Smooth muscle cell of the brain vasculature (primary cell): ENCODE results near the gene APIP.

Source experiments
- DNase-seq: peaks from one replicate; pipeline ENCODE4 v3.0.0-alpha.2; 2012; ENCODE audit warnings: low read depth, low spot score

APIP gene

GRCh38 chr11:34890089-34890488, 26.1 kb downstream of the APIP start:
- no peak for DNase-seq

GRCh38 chr11:34887260-34887659, 28.9 kb downstream of the APIP start:
- DNase-seq: no peak

- DNase-seq: no peak
Measured at GRCh38 chr11:34886609-34887008, 29.6 kb downstream of the APIP start.

GRCh38 chr11:34881900-34882299, 34.3 kb downstream of the APIP start:
- no peak for DNase-seq

GRCh38 chr11:34877375-34877975, 38.7 kb downstream of the APIP start:
- DNase-seq: no peak

GRCh38 chr11:34874202-34874601, 42.0 kb downstream of the APIP start:
- DNase-seq: no peak

GRCh38 chr11:34870548-34871196, 45.5 kb downstream of the APIP start:
- no peak for DNase-seq

- DNase-seq: no peak
Measured at GRCh38 chr11:34869425-34869824, 46.8 kb downstream of the APIP start.

GRCh38 chr11:34866375-34866774, 49.8 kb downstream of the APIP start:
- DNase-seq: no peak

GRCh38 chr11:34865261-34865660, 50.9 kb downstream of the APIP start:
- DNase-seq: no peak

- no peak for DNase-seq
Measured at GRCh38 chr11:34864424-34864823, 51.8 kb downstream of the APIP start.

GRCh38 chr11:34863048-34863447, 53.1 kb downstream of the APIP start:
- DNase-seq: no peak

- no peak for DNase-seq
Measured at GRCh38 chr11:34860518-34860917, 55.7 kb downstream of the APIP start.

GRCh38 chr11:34860034-34860433, 56.1 kb downstream of the APIP start:
- no peak for DNase-seq

GRCh38 chr11:34859496-34859895, 56.7 kb downstream of the APIP start:
- DNase-seq: no peak

- no peak for DNase-seq
Measured at GRCh38 chr11:34857463-34857862, 58.7 kb downstream of the APIP start.

GRCh38 chr11:34856251-34856650, 59.9 kb downstream of the APIP start:
- no peak for DNase-seq

GRCh38 chr11:34855754-34856095, 60.5 kb downstream of the APIP start:
- no peak for DNase-seq

GRCh38 chr11:34855021-34855753, 61.0 kb downstream of the APIP start:
- no peak for DNase-seq

GRCh38 chr11:34851916-34852315, 64.3 kb downstream of the APIP start:
- no peak for DNase-seq

GRCh38 chr11:34850334-34850733, 65.8 kb downstream of the APIP start:
- no peak for DNase-seq

GRCh38 chr11:34846467-34846866, 69.7 kb downstream of the APIP start:
- DNase-seq: no peak

GRCh38 chr11:34844463-34845112, 71.6 kb downstream of the APIP start:
- DNase-seq: no peak
